Endodermal cell (in vitro differentiated cells): ENCODE measurements around the gene BRF1. TPM values are rescaled to one million over a fixed set of nuclear protein-coding genes. Genes with fewer than 3 reads are reported as not detected.

ENCODE experiments used
- DNase-seq: peaks from one replicate; pipeline ENCODE4 v3.0.0-alpha.2; 2017
- H3K27ac ChIP-seq: 2 replicates; pipeline ENCODE4 v1.5.1; 2013; ENCODE audit warnings: mild to moderate bottlenecking, low read depth, low read length, moderate library complexity
- H3K27me3 ChIP-seq: 2 replicates; pipeline ENCODE4 v1.6.1; 2013; ENCODE audit warnings: mild to moderate bottlenecking, low read length, moderate library complexity; ENCODE audit not compliant: insufficient read depth, control insufficient read depth, poor library complexity, severe bottlenecking
- H3K36me3 ChIP-seq: 2 replicates; pipeline ENCODE4 v1.7.0; 2013; ENCODE audit warnings: mild to moderate bottlenecking, low read length, moderate library complexity; ENCODE audit not compliant: control insufficient read depth, insufficient read depth
- H3K4me1 ChIP-seq: one replicate; pipeline ENCODE4 v1.7.0; 2013; ENCODE audit warnings: low read length; ENCODE audit not compliant: control insufficient read depth, insufficient read depth
- H3K4me3 ChIP-seq: 2 replicates; pipeline ENCODE4 v1.5.1; 2013; ENCODE audit warnings: mild to moderate bottlenecking, low read length, moderate library complexity
- H3K9ac ChIP-seq: 2 replicates; pipeline ENCODE4 v1.6.1; 2013; ENCODE audit warnings: mild to moderate bottlenecking, low read length, moderate library complexity; ENCODE audit not compliant: poor library complexity, severe bottlenecking; ENCODE audit errors: extremely low read depth
- H3K9me3 ChIP-seq: 2 replicates; pipeline ENCODE4 v1.6.1; 2013; ENCODE audit warnings: mild to moderate bottlenecking, low read length, moderate library complexity; ENCODE audit not compliant: control insufficient read depth
- H3K27ac Mint-ChIP-seq: 2 replicates; pipeline ENCODE4 v1.8.0; 2020; ENCODE audit warnings: mixed read lengths
- H3K27me3 Mint-ChIP-seq: 2 replicates; pipeline ENCODE4 v1.8.0; 2021; ENCODE audit warnings: mild to moderate bottlenecking, mixed read lengths; ENCODE audit not compliant: insufficient read depth
- H3K36me3 Mint-ChIP-seq: 2 replicates; pipeline ENCODE4 v1.8.0; 2020; ENCODE audit warnings: low read depth, mixed read lengths
- H3K4me1 Mint-ChIP-seq: 2 replicates; pipeline ENCODE4 v1.8.0; 2020; ENCODE audit warnings: mixed read lengths
- H3K4me3 Mint-ChIP-seq: 2 replicates; pipeline ENCODE4 v1.8.0; 2020; ENCODE audit warnings: mild to moderate bottlenecking, moderate library complexity, mixed read lengths
- H3K9me3 Mint-ChIP-seq: 2 replicates; pipeline ENCODE4 v1.8.0; 2020; ENCODE audit warnings: mild to moderate bottlenecking, mixed read lengths
- CTCF ChIP-seq: fragments of 200-600 bp; sonication (generic); conservative IDR thresholded peaks from 2 replicates; pipeline ENCODE4 v1.5.0; 2021; ENCODE audit warnings: antibody characterized with exemption, mild to moderate bottlenecking
- WGBS, 2 experiments: methylation state at CpG; one replicate each; pipeline versions ENCODE4 v1.1.5 to v1.1.7; 2013; ENCODE audit warnings: missing lambda C conversion rate in 2 of 2, mixed read lengths in 1 of 2; ENCODE audit not compliant: insufficient coverage in 1 of 2, insufficient read length in 1 of 2; 5-methylcytosine and 5-hydroxymethylcytosine counted together
- total RNA-seq, 2 donors: library from RNA; stranded (reverse); fragmentation: NEBNext Ultra II Directional in 1 of 2; extraction: Animal tissue kit (Norgen Biotek cat#: 25700) in 1 of 2; gene quantifications; 2 replicates in 1 of 2; 3 replicates in 1 of 2; pipeline ENCODE4 v1.2.1, GENCODE V29; 2021

The BRF1 gene
- total RNA-seq, 2 donors from 2014 or later: 37.0 to 44.5 TPM

DNA sequence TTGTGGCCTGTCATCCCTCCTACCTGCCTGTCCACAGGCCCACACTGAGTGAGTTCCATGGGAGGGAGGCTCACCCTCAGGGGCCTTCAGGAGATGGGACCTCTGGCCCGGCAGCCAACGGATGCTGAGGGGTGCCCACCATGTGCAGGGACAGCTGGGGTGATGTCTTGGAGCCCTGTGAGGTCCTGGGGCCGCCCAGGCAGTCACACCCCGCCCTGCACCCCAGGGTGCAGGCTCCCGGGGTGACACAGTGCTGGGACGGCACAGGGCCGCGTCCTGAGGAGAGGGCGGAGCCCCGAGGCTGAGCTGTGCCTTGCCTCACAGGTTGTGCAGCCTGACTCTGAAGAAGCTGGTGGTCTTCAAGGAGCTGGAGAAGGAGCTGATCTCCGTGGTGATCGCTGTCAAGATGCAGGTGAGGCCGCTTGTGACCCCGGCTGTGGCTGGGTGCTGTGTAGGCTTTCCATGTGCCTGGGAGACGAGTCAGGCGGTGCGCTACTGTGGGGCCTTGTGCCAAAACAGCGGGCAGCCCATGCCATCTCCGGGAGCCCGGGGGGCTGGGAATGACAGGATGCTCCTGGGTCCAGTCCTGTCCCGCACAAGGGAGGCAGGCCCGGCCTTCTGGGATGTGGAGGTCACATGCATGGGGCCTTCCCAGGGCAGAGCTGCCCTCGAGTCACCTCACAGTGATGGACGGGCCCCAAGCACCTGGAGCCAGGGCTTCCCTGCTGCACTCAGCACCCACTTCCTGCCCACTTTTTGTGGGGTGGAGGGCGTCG lies 47.6 kb upstream of the BRF1 start:
- Mint-ChIP-seq H3K27ac (no peak overlapping the region), H3K9me3 (peaks cover 19% of the 10 kb centered on the region), H3K4me3 (no peak overlapping the region), H3K4me1 (peaks cover 8% of the 10 kb centered on the region), H3K27me3 (no peaks in the 10 kb centered on the region), H3K36me3 (peaks cover 13% of the 10 kb centered on the region)
- no peaks in the 10 kb centered on the region for H3K4me1 ChIP-seq
- DNase-seq: no peak
- H3K27me3 ChIP-seq: no peaks in the 10 kb centered on the region
- H3K27ac ChIP-seq: no peak overlapping the region
- 93 to 95% methylated on average over 14 to 26 of the region's 26 CpGs for WGBS, 2 experiments
- peaks cover 18% of the 10 kb centered on the region for H3K9me3 ChIP-seq
- H3K4me3 ChIP-seq: no peak overlapping the region
- no peak overlapping the region for H3K9ac ChIP-seq
- no peak for TF ChIP-seq CTCF
- no peaks in the 10 kb centered on the region for H3K36me3 ChIP-seq

DNA sequence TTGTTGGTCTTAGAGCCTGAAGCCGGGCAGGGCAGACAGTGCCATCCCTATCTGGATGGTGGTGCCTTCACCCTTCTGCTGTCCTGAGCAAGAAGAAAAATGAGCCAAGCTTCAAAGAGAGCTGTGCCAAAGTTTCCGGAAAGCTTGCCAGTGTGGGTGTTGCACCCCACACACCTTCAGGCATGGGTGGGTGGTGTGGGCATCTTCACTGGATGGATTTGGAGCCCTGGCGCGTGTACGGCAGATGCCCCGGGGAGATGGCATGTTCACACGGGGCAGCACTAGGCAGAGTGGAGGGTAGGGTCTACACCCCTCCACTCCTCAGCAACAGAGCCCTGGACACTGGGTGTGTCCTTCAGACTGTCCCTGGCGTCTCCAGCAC lies 46.8 kb upstream of the BRF1 start:
- Mint-ChIP-seq H3K27ac (no peak overlapping the region), H3K4me1 (peaks cover 8% of the 10 kb centered on the region), H3K9me3 (peaks cover 19% of the 10 kb centered on the region), H3K36me3 (peaks cover 13% of the 10 kb centered on the region), H3K4me3 (no peak overlapping the region), H3K27me3 (no peaks in the 10 kb centered on the region)
- no peak for DNase-seq
- Histone ChIP-seq H3K27ac (no peak overlapping the region), H3K36me3 (no peaks in the 10 kb centered on the region), H3K9me3 (peaks cover 21% of the 10 kb centered on the region), H3K27me3 (no peaks in the 10 kb centered on the region), H3K4me3 (no peak overlapping the region), H3K4me1 (no peaks in the 10 kb centered on the region), H3K9ac (no peak overlapping the region)
- WGBS, 2 experiments: 90 to 98% methylated on average over 2 to 8 of the region's 8 CpGs
- TF ChIP-seq CTCF: no peak

GRCh38 chr14:105346876-105347586 lies 46.2 kb upstream of the BRF1 start:
- Histone ChIP-seq H3K36me3 (no peaks in the 10 kb centered on the region), H3K4me3 (no peak overlapping the region), H3K4me1 (no peaks in the 10 kb centered on the region), H3K9ac (no peak overlapping the region), H3K27ac (no peak overlapping the region), H3K27me3 (no peaks in the 10 kb centered on the region), H3K9me3 (peaks cover 21% of the 10 kb centered on the region)
- Mint-ChIP-seq H3K4me1 (peaks cover 7% of the 10 kb centered on the region), H3K9me3 (peaks cover 19% of the 10 kb centered on the region), H3K4me3 (no peak overlapping the region), H3K27me3 (no peaks in the 10 kb centered on the region), H3K36me3 (peaks cover 13% of the 10 kb centered on the region), H3K27ac (no peak overlapping the region)
- 96 to 100% methylated on average over 3 to 14 of the region's 18 CpGs for WGBS, 2 experiments
- no peak for TF ChIP-seq CTCF
- DNase-seq: no peak
